Fibroblast of skin of right quadriceps (primary cell): ENCODE data around the gene EIF5AL1.
A peak's percentile ranks its signal among the peaks of the same experiment; 100 is the strongest.
"Not testable (repeated sequence)": the region's sequence is repeated elsewhere in the genome, so short reads cannot be mapped to it uniquely, and the experiment has no call there.

Experiments
- DNase-seq: peaks from one replicate; pipeline ENCODE4 v3.0.0-alpha.2; 2013

The EIF5AL1 gene

DNA sequence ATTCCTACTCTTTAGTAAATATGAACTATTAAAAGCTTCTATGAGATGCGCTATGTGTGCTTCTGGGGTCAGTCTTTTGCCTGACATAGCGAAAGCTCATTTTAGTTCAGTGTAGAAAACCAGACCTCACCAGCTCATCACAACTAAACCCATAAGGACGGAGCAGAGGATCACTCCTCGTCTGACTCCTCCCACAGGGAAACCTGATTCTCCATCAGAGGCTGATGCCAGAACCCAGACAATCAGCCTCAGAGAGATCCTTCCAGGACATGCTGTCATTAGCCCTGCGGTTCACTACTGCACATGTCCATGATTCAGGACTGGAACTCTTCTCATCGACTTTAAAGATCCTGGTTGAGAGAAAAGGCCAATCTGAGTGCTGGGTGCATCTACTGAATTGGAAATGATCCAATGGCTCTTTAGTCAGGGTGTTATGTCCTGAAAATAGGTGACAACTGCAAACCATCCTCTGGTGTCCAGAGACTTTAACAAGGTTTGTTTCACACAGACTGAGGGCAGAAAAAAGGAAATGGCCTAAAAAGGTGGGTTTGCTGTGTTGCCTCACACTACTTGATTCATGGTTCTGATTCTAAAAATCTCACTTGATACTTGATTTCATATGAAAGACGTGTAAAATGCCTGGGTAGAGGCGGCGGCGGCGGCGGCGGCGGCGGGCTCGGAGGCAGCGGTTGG, at the start of gene EIF5AL1:
TSS of gene EIF5AL1 (plus strand) at position 643 of the 693 bp plus-strand sequence. CDS start 117 bp downstream, outside the sequence.
- not testable (repeated sequence) for DNase-seq

DNA sequence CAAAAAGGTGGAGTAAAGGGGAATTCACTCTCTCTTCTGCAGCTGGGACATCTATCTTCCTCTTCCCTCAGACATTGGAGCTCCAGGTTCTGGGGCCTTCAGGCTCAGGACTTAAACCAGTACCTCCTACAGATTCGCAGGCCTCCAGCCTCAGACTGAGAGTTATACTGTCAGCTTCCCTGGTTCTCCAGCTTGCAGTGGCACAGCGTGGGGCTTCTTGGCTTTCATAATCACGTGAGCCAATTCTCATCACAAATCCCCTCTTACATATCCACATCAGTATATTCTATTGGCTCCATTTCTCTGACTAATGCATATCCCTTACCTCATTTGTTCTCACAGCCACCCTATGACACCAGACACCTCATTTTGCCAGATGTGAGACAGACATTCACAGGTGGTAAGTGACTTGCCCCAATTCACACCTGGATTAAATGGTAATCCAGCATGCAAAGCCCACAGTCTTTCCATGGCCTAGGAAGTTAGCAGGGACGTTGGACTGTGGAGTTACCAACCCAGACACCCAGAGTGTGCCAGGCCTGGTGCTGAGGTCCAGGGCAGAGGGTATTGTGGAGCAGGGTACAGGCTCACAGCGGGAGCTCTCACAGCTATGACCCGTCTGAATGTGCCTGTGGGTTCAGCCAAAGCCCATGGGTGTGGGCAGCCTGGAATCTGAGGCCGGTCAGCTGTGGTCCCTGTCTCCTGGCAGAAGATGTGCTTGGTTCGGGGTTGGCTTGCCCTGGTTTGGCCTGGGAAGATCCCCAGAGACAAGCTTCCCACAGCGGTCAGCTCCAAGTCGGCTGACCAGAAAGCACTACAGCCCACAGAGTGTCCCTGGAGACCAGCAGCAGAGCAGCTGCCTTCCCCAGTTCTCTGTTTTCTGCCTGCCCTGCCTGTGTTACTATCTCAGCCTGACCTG, 48.5 kb upstream of the EIF5AL1 start:
- no peak for DNase-seq

DNA sequence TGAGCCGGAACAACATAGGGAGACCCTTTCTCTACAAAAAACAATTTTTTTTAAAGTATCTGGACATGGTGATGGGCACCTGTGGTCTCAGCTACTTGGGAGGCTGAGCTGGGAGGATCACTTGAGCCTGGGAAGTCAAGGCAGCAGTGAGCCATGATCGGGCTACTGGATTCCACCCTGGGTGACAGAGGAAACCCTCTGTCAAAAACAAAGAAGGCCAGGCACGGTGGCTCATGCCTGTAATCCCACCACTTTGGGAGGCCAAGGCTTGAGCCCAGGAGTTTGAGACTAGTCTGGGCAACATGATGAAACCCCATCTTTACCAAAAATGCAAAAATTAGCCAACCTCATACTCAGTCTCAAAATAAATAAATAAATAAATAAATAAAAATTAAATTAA, 47.0 kb upstream of the EIF5AL1 start:
- DNase-seq: no peak

DNA sequence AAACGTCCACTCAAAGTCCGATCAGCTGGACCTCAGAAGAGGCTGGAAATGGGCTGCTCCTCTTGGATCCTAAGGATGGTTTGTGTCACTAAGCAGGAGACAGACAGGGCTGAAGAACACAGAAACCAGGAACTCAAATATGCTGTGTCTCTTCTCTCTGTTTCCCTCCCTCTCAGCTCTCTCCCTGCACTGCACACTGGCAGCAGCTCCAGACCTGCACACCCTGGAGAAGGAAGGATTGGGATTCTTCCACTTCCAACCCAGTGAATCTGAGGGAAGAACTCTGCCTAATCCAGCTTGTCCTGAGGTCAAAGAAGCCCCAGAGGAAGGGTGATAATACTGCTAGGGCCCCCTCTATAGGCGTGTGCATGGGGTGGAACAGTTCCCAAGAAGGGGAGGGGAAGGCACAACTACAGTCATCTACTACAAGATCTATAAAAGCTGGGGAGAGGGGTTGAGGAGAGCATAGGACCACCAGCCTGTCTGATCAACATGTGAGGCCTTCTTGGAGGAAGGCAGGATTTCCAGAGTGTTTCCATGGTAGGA, 44.2 kb upstream of the EIF5AL1 start:
- DNase-seq: no peak

DNA sequence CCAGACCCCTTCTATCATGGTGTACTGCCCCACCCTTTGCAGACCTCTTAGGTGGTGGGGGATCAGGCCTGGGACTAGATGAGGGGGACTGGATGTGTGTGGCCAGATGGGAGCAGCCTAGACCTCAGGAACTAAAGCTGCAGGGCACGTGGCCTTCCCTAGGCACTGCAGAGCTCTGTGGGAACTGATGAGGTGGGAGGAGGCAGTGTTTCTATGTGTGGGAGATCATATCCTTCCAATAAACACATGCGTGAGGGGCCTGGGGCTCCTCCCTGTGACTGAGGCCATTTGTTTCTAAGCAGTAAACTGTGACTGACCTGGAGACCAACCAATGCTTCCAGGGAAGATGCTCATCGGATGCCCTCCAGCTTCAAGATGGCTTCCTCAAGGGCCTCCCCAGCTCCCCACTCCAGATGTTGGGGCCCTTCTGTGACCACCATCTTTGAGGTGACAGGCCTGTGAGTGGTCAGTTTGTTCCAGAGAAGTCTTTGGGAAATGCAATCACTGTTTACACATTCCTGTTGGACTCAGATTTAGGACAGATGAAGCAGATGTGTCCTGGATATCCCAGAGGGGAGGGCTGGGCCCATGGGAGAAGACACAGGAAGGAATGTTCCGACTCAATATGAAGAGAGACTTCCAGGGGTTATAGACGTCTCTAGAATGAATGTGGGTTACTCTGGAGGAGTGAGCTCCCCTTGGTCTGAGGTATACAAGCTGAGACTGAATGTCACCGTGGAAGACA, 43.3 kb upstream of the EIF5AL1 start:
- no peak for DNase-seq

DNA sequence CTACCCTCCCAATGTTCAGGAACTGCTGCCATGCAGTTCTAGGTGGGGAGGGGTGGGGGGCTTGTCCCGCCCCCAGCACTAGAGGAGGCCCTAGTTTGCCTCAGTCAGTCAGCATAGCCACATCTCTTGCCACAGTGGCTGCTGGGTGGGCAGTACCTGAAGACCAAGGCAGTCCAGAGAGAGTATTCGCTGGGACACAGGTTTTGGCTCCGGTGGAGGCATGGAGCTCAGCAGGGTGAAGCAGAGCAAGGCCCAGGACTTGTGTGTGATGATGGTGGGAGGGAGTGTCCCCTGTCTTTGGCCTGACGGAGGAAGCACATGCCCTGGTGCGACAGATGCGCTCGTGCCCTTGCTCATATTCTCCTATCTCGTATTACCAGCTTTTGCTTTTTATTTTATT, 42.2 kb upstream of the EIF5AL1 start:
- DNase-seq: no peak

DNA sequence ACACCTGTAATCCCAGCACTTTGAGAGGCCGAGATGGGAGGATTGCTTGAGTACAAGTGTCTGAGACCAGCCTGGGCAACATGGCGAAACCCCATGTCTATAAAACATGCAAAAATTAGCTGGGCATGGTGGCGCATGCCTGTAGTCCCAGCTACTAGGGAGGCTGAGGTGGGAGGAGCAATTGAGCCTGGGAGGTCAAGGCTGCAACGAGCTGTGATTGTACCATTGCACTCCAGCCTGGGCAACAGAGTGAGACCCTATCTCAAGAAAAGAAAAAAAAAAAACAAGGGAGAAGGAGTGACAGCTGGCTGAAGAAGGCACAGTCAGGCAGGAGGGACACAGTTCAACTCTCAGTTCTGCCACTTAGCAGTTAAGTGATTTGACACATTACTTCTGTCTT, 40.6 kb upstream of the EIF5AL1 start:
- DNase-seq: no peak

DNA sequence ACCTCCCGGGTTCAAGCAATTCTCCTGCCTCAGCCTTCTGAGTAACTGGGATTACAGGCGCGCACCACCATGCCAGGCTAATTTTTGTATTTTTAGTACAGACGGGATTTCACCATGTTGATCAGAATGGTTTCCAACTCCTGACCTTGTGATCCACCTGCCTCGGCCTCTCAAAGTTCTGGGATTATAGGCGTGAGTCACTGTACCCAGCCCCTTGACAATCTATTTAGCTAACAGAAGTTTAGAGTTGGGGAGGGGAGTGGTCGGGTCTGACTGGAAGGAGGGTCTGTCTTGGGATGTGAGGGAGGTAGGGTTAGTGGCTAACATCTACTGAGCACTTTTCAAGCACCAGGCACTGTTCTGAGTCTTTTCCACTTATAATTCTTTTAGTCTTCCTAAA, 39.9 kb upstream of the EIF5AL1 start:
- no peak for DNase-seq

DNA sequence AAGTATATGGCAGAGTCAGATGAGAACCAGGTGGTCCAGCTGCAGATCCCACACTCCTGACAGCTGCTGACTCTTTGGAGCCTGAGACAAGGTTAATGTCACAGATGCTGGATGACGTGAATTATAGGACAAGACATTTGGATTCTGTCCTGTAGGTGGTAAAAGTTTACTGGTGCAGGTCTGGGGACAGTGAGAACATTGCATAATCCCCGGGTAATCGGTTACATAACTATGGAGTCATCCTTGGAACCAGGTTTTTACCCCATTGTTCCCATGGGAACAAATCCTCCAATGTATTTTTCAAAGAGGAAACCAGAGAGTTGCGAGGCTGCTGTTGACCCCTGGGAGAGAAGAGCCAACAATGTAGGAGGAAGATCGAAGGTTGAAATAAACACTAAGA, 39.4 kb upstream of the EIF5AL1 start:
- peak; percentile 21 for DNase-seq

DNA sequence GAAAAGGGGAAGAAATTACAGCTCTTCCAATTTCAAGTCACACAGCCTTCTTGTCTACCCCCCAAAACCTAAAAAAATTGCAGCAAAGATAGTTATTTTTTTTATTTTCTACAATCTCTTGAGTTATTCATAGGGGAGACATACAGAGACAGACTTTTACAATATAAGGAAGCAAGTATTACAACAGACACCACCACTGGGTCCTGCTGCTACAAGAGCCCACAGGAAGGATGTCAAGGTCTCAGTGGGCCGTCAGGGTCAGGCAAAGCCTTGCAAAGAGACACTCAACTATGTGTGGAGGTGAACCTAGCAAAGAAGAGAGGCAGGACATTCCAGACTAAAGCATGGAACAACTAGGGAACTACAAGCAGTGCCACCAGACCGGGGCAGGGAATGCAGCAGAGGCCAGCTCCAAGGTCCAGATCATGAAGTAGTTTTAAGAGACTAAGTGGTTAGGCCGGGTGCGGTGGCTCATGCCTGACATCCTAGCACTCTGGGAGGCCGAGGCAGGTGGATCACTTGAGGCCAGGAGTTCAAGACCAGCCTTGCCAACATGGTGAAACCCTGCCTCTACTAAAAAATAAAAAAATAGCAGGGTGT, 38.7 kb upstream of the EIF5AL1 start:
- no peak for DNase-seq

DNA sequence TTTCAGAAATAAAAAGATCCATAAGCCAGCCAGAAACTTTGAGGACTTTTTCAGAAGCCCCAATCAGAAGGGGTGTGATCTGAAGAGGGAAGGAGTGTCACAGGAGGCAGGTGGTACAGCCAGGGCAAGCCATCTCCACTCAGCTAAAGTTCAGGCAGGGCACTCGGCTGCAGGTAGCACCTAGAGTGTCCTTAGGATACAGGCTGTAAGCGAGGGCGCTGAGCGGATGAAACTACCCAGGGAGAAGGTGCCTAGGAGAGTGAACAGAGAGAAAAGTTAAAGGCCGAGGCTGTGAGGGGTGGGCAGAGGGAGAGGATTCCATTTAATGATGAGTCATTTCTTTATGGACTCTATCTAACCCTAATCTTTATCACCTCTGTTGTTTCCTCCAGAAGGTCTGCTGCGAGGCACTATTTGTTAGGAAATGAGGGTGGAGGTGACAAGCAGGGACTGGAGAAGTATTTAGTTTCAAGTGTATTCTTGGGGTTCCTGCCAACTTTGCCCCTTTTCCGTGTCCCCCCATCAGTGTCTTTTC, 37.1 kb upstream of the EIF5AL1 start:
- DNase-seq: no peak

DNA sequence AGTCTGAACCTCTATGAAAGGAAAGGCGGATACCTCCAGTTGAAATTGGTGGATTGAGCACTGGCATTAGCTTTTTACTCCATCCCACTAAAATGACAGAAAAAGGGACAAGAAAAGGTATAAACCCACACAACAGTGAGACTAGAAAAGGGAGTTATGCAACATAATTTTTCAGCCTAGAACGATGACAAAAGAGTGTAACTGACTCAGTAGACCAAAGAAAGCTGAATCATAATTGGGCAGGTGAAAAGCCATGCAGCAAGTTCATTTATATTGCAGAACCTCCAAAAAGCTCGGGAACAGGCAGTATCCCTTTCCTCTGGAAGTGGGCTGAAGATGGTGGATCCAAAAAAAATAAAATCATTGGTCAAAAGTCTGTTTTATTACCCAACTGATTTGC, 36.5 kb upstream of the EIF5AL1 start:
- no peak for DNase-seq

DNA sequence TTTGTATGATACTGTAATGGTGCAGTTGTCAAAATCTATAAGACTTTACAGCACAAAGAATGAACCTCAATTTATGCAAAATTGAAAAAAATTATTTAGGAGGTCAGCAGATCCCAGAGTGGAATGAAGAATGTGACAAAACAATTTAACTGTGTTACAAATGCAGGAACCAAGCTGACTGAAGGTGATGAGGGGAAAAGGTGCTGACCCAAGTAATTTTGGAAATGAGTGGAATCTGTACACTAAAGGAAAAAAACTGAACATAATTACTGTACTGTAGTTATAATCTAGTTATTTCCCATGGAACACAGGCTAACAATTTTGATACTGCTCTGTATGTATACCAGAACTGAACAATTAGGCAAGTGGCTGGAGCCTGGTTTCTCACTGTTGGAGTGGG, 35.7 kb upstream of the EIF5AL1 start:
- DNase-seq: no peak

DNA sequence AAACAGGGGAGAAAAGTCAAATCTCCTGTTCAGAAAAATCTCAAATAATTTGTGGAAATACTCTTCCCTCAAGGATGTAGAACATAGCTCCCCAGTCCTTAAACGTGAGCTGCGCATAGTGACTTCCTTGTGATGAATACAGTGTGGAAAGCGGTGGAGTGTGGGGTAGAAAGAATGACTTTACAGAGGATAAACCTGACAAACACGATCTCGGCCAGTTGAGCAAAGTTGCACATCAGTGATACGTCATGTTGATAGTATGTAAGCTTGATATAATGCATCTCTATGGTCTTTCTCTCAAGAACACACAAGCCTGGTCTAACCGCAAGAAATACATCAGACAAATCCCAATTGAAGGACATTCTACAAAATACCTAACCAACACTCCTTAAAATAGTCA, 34.9 kb upstream of the EIF5AL1 start:
- DNase-seq: no peak

DNA sequence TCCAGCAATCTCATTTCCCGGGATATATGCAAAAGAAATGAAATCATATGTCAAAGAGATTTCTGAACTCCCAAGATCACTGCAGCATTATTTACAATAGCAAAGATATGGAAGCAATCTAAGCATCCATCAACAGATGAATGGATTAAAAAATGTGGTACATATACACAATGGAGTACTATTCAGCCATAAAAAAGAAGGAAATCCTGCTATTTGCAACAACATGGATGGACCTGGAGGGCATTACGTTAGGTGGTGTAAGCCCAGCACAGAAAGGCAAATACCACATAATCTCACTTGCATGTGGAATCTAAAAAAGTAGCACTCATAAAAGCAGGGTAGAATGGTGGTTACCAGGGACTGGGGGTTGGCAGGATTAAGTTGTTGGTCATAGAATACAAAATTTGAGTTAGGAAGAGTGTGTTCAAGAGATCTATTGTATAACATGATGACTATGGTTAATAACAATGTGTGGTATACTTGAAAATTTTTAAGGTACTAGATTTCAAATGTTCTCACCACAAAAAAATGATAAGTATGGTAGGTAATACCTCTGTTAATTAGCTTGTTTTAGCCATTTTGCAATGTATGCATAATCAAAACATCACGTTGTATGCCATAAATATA, 32.9 kb upstream of the EIF5AL1 start:
- DNase-seq: no peak

DNA sequence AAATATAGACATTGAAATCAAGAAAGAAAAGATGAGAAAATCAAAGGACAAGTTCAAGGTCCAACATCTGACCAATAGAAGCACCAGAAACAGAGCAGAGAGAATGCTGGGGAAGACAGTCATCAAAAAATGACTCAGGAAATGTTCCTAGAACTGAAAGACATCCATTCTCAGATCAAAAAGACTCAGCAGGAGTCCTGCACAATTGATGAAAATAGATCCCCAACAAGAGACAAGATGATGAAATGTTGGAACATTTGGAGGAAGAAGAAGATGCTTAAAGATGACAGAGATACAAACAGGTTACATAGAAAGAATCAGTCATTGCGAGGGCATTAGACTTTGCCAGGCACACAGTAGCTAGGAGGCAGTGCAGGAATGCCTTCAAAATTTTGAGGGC, 30.0 kb upstream of the EIF5AL1 start:
- peak; percentile 30 for DNase-seq

DNA sequence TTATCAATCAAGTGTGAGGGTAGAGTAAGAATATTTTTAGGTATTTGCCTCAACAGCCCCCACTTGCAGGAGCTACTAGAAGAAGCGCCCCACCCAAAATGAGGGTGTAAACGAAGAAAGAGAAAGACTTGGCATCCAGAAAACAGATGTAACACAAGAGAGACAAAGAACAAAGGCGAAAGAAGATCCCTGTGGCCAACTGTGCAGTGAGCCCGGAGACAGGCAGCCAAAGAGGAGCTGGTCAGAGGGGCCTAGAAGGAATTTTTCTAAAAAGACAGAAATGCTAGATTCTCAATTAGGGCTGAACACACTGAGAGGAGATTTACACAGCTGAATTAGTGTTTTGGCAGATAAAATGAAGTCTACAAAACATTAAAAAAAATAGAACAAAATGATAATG, 29.6 kb upstream of the EIF5AL1 start:
- no peak for DNase-seq

DNA sequence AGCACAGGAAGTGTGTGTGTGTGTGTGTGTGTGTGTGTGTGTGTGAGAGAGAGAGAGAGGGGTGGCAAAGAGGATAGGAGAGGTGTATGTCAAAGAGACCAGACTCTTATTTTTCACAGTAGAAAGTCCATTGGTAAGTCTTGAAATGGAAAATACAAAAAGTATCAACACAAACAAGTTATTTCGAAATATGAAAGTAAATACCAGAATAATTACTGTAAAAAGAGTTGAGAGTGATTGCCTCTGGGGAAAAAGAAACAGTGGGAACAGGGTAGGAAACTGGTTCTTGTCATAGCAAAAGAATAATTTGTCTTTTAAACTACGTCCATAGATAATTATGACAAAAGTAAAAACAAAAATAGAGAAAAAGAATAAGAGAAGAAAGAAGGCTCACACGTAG, 29.0 kb upstream of the EIF5AL1 start:
- DNase-seq: peak; percentile 35

DNA sequence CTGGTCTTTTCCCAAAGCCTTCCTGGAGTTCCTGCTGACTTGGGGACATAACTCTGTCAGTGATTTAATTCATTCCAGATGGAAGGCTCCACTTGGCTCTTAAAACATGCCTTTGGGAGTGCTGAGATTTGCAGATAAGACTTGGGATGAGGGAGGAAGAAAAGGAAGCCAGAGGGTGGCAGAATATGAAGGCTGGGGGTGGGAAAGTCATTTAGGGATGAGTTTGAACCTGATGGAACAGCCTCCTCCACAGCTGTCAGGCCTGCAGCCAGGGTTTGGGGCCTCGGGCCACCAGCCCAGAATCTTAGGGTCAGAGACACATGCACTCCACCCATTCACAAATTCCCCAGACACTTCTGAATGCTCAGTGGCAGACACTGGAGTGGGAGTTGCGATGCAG, 28.4 kb upstream of the EIF5AL1 start:
- DNase-seq: peak; percentile 96

DNA sequence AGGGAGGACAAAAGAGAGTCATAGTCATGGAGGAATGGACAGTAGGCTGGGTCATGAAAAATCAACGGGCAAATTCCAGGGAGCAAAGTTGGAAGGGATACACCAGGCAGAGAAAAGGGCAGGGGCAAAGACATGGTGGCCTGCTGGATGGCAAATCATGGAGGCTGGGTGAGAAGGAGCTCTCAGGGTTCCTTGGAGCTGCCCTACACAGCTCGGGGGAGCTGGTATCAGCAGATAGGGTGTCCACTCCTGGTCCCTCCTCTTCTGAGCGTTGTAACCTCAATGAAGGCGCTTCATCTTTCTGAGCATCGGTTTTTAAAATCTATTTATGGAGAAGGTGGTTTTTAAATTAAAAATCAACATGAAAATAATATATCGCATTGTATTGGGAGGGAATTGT, 27.9 kb upstream of the EIF5AL1 start:
- no peak for DNase-seq

DNA sequence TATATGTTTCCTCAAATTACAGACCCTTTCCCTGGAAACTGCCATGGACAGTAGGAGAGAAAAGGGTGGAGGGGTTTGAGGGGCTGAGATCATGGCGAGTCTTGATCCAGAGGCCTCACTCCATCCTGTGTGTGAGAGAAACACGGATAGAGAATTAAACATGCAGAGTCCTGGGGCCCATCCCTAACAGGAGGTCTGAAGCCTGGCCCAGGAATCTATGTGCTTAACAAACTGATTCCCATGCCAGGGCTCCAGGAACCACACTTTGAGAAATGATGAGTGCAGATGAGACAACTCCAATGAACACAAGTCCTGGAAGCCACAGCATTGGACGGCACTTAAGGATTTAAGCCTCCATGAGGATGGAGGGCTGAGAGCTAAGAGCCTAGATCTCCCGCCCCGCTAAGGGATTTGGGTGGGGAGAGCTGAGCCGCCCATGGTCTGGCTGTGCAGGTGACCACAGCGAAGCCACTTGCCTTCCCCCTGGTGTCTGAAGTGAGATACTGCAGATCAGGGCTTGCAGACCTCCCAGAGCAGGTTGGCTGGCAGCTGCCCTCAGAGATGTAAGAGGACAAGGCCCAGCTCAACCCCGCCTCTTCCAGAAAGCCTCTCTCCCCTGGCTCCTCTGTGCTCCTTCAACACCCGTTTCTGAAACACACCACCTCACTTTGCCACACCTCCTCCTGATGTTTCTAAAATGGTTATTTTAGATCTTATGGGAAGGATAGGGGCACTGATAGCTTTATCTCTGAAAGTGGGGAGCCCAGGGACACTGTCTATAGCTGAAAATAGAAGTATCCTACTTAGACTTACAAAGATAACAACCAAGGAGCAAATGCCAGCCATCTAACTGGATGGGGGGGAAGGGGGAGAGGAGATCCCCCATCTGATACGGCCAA, 24.8 kb upstream of the EIF5AL1 start:
- DNase-seq: peak; percentile 63
